Tibial artery (tissue), 4 donors: ENCODE data around the gene ANKRD39.

Experiments
- DNase-seq, 2 donors: peaks; one replicate each; pipeline ENCODE4 v3.0.0-alpha.2; 2019
- H3K27ac ChIP-seq, 2 donors: fragments of 200-600 bp; sonication (generic) in 1 of 2; 1 replicate in 1 of 2; 2 replicates in 1 of 2; pipeline ENCODE4 v1.5.1; 2018 to 2019; ENCODE audit warnings: mild to moderate bottlenecking in 1 of 2
- H3K27me3 ChIP-seq, 2 donors: fragments of 200-600 bp; sonication (generic) in 1 of 2; one replicate each; pipeline versions ENCODE4 v1.5.1 to v1.6.0; 2016 to 2019
- H3K36me3 ChIP-seq, 3 donors: fragments of 200-600 bp; sonication (generic) in 2 of 3; one replicate each; pipeline ENCODE4 v1.5.1; 2016 to 2019; ENCODE audit warnings: mild to moderate bottlenecking in 2 of 3
- H3K4me1 ChIP-seq, 4 donors: fragments of 200-600 bp; sonication (generic) in 2 of 4; 1 replicate in 3 of 4; 2 replicates in 1 of 4; pipeline ENCODE4 v1.5.1; 2016 to 2019
- H3K4me3 ChIP-seq, 2 donors: fragments of 200-600 bp; sonication (generic) in 1 of 2; 1 replicate in 1 of 2; 2 replicates in 1 of 2; pipeline ENCODE4 v1.5.1; 2018 to 2019; ENCODE audit warnings: mild to moderate bottlenecking in 2 of 2
- H3K9me3 ChIP-seq, 3 donors: fragments of 200-600 bp; sonication (generic) in 1 of 3; one replicate each; pipeline ENCODE4 v1.5.1; 2016 to 2019
- intact Hi-C: fragments of 100-400 bp; cut with DNase I; formaldehyde crosslinking; loops from one replicate; pipeline ENCODE4 v1.15.0; 2023; ENCODE audit warnings: low total_unique reads
- TF ChIP-seq, protein P1 (sequence below), 2 experiments: fragments of 200-600 bp in 1 of 2; fragments of 450-650 bp in 1 of 2; IDR thresholded peaks; one replicate each; pipeline ENCODE4 v1.5.1; 2017 to 2019; ENCODE audit warnings: antibody characterized with exemption in 2 of 2, mild to moderate bottlenecking in 1 of 2, moderate library complexity in 1 of 2

The ANKRD39 gene

GRCh38 chr2:96804986-96805385, 52.8 kb downstream of the ANKRD39 start:
- intact Hi-C loops: no loop called here
- H3K9me3 ChIP-seq: no peaks in the 10 kb centered on the region
- H3K27ac ChIP-seq: no peak overlapping the region
- TF ChIP-seq, protein P1, sequence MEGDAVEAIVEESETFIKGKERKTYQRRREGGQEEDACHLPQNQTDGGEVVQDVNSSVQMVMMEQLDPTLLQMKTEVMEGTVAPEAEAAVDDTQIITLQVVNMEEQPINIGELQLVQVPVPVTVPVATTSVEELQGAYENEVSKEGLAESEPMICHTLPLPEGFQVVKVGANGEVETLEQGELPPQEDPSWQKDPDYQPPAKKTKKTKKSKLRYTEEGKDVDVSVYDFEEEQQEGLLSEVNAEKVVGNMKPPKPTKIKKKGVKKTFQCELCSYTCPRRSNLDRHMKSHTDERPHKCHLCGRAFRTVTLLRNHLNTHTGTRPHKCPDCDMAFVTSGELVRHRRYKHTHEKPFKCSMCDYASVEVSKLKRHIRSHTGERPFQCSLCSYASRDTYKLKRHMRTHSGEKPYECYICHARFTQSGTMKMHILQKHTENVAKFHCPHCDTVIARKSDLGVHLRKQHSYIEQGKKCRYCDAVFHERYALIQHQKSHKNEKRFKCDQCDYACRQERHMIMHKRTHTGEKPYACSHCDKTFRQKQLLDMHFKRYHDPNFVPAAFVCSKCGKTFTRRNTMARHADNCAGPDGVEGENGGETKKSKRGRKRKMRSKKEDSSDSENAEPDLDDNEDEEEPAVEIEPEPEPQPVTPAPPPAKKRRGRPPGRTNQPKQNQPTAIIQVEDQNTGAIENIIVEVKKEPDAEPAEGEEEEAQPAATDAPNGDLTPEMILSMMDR (IDR thresholded peaks at IDR 0.05): no peak
- peaks cover 0 to 8% (median 4%) of the 10 kb centered on the region in 4 donors for H3K4me1 ChIP-seq
- DNase-seq: no peak
- no peaks in the 10 kb centered on the region for H3K27me3 ChIP-seq
- H3K36me3 ChIP-seq: peaks cover 0 to 61% (median 21%) of the 10 kb centered on the region in 3 donors
- H3K4me3 ChIP-seq: no peak overlapping the region

- Histone ChIP-seq H3K4me3 (no peak overlapping the region), H3K4me1 (peaks cover 0 to 8% (median 4%) of the 10 kb centered on the region in 4 donors), H3K9me3 (no peaks in the 10 kb centered on the region), H3K27me3 (no peaks in the 10 kb centered on the region), H3K27ac (no peak overlapping the region), H3K36me3 (peaks cover 0 to 66% (median 24%) of the 10 kb centered on the region in 3 donors)
- no peak for DNase-seq
- intact Hi-C loops: no loop called here
- TF ChIP-seq, protein P1 (IDR thresholded peaks at IDR 0.05): no peak
These were observed 55.1 kb downstream of the ANKRD39 start for GRCh38 chr2:96802721-96803120.

GRCh38 chr2:96801786-96802595, 55.8 kb downstream of the ANKRD39 start:
- intact Hi-C loops: no loop called here
- no peaks in the 10 kb centered on the region for H3K27me3 ChIP-seq
- H3K27ac ChIP-seq: no peak overlapping the region
- H3K4me3 ChIP-seq: no peak overlapping the region
- DNase-seq: no peak
- H3K36me3 ChIP-seq: peaks cover 0 to 67% (median 32%) of the 10 kb centered on the region in 3 donors
- no peaks in the 10 kb centered on the region for H3K9me3 ChIP-seq
- peaks cover 0 to 8% (median 4%) of the 10 kb centered on the region in 4 donors for H3K4me1 ChIP-seq
- TF ChIP-seq, protein P1 (IDR thresholded peaks at IDR 0.05): no peak

GRCh38 chr2:96801005-96801785, 56.6 kb downstream of the ANKRD39 start:
- intact Hi-C loops: no loop called here
- peak; percentile 66 to 78 for DNase-seq
- Histone ChIP-seq H3K27ac (no peak overlapping the region), H3K4me3 (no peak overlapping the region), H3K36me3 (peaks cover 0 to 70% (median 32%) of the 10 kb centered on the region in 3 donors), H3K27me3 (no peaks in the 10 kb centered on the region), H3K9me3 (no peaks in the 10 kb centered on the region), H3K4me1 (peaks cover 0 to 8% (median 4%) of the 10 kb centered on the region in 4 donors)
- TF ChIP-seq, protein P1 (IDR thresholded peaks at IDR 0.05): peak; percentile 81 to 85

- Histone ChIP-seq H3K4me1 (peaks cover 0 to 8% (median 4%) of the 10 kb centered on the region in 4 donors), H3K27me3 (no peaks in the 10 kb centered on the region), H3K4me3 (no peak overlapping the region), H3K36me3 (peaks cover 0 to 70% (median 32%) of the 10 kb centered on the region in 3 donors), H3K27ac (no peak overlapping the region), H3K9me3 (no peaks in the 10 kb centered on the region)
- TF ChIP-seq, protein P1 (IDR thresholded peaks at IDR 0.05): no peak
- no peak for DNase-seq
- intact Hi-C loops: no loop called here
These were observed 57.5 kb downstream of the ANKRD39 start for GRCh38 chr2:96800061-96801004.
